ENCODE data around the gene GSTK1.
"Not testable (repeated sequence)": the region's sequence is repeated elsewhere in the genome, so short reads cannot be mapped to it uniquely, and the experiment has no call there.

Gene GSTK1

GRCh38 chr7:143263266-143264195 is at the start of gene GSTK1:
GSTK1 (plus strand) TSS chr7:143263441; CDS start chr7:143263514, 73 bp downstream.
- DNase-seq = peak; percentile 65

DNA sequence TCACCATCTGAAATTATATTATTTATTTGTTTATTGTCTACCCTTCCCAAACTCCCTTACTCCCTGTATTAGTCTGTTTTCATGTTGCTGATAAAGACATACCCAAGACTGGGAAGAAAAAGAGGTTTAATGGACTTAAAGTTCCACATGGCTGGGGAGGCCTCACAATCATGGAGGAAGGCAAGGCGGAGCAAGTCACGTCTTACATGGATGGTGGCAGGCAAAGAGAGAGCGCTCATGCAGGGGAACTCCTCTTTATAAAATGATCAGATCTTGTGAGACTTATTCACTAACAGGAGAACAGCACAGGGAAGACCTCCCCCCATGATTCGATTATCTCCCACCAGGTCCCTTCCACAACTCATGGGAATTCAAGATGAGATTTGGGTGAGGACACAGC is 49.8 kb upstream of the GSTK1 start:
- not testable (repeated sequence) for DNase-seq

GRCh38 chr7:143214789-143215679 is 48.2 kb upstream of the GSTK1 start:
- DNase-seq = peak; percentile 65

GRCh38 chr7:143216151-143216550 is 47.1 kb upstream of the GSTK1 start:
- no peak for DNase-seq

DNA sequence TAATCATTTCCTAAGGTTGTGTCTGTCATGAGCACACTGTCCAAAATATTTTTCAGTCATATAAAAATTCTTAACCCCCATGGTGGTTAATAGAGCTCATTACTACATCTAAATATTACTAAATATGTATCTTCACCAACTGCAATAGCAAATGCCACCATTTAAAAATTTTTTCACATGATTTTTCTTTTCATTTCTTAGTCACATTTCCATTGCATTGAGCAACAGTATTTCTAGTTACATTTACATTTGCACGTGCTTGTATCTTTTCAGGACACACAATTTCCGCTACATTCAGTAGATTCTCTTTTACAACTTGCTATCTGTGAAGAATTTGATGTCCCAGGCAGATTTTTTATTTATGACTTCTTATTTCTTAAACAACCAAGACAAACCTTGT is 46.6 kb upstream of the GSTK1 start:
- DNase-seq = no peak

- DNase-seq = no peak
Measured at GRCh38 chr7:143217806-143218205, 45.4 kb upstream of the GSTK1 start.

GRCh38 chr7:143221286-143221685 is 42.0 kb upstream of the GSTK1 start:
- DNase-seq = no peak

- no peak for DNase-seq
Measured at GRCh38 chr7:143221737-143222136, 41.5 kb upstream of the GSTK1 start, which contains the start of gene TAS2R40. TAS2R40 (plus strand) TSS chr7:143222037; CDS start chr7:143222079, 42 bp downstream.

DNA sequence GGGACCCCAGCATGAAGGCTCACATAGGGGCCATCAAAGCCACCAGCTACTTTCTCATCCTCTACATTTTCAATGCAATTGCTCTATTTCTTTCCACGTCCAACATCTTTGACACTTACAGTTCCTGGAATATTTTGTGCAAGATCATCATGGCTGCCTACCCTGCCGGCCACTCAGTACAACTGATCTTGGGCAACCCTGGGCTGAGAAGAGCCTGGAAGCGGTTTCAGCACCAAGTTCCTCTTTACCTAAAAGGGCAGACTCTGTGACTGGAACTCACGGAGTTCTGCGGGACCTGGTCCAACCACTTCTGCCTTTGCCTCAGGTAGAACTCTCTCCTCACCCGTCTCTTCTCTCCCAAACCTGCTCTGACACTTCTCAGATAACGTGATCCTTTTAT is 40.5 kb upstream of the GSTK1 start:
- no peak for DNase-seq

DNA sequence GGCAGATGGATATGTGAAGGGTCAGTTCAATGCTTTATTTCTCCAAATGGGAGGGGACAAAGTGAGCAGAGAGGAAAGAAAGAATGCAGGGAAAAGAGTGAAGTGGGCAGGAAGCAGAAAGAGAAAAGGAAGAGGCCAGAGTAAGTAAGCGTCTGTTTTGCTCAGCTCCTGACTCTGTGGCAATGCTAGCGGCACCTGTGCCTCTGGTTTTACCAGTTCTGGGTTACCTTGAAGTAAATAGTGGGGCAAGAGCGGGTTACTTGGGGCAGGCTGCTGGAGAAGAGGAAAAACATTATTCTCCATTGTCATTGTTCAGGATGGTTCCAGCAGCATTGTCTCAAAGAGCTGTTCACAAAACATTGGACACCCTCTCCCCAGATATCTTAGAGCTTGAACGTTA is 39.5 kb upstream of the GSTK1 start:
- no peak for DNase-seq

DNA sequence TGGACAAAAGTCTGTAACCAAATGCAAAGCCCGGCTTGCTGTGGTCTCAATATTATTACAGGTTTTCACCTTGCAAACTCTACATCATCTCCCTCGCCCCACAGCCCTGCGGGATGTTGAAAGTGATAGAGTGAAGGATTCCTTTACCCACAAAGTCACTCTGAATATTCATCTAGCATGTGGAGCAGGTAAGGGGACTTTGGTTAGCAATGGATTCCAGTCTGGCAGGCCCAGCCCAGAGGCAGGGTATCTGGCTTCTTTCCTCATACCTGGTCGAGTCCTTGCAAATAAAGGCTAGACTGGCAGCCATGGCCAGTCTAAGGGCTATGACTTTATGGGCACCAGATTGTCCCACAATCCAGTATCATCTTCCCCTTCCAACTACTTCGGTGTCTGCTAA is 38.2 kb upstream of the GSTK1 start:
- no peak for DNase-seq

DNA sequence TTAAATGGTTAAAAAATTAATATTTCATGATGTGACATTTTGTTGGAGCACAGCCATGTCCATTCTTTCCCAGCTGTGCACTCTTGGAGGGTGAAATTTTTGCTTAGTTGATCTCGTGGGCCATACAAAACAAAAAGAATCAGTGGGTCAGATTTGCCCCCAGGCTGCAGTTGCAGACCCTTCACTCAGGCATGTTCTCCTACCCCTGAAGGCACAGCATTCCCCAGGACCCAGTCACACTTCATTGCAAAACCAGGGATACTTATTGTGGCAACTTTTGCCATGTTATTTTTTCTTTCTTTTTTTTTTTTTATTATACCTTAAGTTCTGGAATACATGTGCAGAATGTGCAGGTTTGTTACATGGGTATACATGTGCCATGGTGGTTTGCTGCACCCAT is 35.4 kb upstream of the GSTK1 start:
- DNase-seq = no peak

- DNase-seq = no peak
Measured at GRCh38 chr7:143229054-143229790, 34.0 kb upstream of the GSTK1 start.

GRCh38 chr7:143230602-143231457 is 32.4 kb upstream of the GSTK1 start:
- no peak for DNase-seq

GRCh38 chr7:143233816-143234532 is 29.3 kb upstream of the GSTK1 start:
- DNase-seq = no peak

DNA sequence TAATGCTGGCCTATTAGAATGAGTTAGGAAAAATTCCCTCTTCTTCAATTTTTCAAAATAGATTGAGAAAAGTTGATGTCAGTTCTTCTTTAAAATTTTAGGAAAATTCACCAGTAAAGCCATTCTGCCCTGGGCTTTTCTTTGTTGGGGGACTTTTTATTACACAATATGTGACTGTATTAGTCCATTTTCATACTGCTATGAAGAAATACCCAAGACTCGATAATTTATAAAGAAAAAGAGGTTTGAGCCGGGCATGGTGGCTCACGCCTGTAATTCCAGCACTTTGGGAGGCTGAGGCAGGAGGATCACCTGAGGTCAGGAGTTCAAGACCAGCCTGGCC is 28.7 kb upstream of the GSTK1 start:
- DNase-seq = no peak

GRCh38 chr7:143235561-143235960 is 27.7 kb upstream of the GSTK1 start:
- DNase-seq = no peak

DNA sequence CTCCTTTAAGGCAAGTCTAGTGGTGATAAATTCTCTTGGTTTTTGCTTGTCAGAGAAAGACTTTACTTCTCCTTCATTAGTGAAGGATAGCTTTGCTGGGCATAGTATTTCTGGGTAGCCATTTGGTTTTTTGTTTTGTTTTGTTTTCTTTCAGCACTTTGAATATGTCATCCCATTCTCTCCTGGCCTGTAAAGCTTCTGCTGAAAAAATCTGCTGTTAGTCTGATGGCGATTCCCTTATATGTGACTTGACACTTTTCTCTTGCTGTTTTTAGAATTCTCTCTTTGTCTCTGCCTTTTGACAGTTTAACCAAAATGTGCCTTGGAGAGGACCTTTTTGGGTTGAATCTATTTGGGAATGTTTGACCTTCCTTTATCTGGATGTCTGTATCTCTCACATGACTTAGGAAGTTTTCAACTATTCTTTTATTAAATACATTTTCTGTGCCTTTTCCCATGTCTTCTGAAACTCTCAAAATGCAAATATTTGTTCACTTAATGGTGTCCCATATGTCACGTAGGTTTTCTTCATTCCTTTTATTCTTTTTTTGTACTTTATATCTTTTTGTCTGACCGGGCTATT is 26.7 kb upstream of the GSTK1 start:
- no peak for DNase-seq

DNA sequence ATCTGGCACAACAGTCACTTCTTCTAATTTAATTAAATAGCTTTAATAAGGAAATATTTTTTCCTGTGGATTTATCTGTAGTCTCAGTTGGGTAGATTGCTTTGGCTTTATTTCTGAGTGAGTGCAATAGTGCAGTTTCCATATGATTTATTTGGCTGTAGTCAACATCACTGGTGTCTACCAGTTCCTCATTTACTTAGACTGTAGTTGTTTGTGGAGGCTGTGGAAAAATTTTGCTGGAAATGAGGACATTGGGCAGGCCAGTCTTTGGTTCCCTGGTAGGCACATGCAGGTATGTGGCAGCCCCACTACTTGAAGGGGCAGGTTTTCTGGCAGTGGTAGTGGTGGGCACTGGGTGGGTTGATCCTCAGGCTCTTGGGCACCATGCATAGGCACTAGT is 25.9 kb upstream of the GSTK1 start:
- no peak for DNase-seq

- no peak for DNase-seq
Measured at GRCh38 chr7:143238289-143238980, 24.8 kb upstream of the GSTK1 start.
